Muscle layer of duodenum (tissue), 2 donors: ENCODE data around the gene NRXN3.
"Not testable (repeated sequence)": the region's sequence is repeated elsewhere in the genome, so short reads cannot be mapped to it uniquely, and the experiment has no call there.

Source experiments
- H3K27ac ChIP-seq: one replicate; pipeline ENCODE4 v1.7.0; 2013; ENCODE audit warnings: mild to moderate bottlenecking, low read length
- H3K27me3 ChIP-seq: one replicate; pipeline ENCODE4 v1.7.0; 2013; ENCODE audit warnings: low read depth, mild to moderate bottlenecking, control low read depth, low read length
- H3K36me3 ChIP-seq, 2 donors: one replicate each; pipeline ENCODE4 v1.7.0; 2013; ENCODE audit warnings: low read length in 2 of 2, control low read depth in 1 of 2, mild to moderate bottlenecking in 1 of 2; ENCODE audit not compliant: insufficient read depth in 2 of 2, control insufficient read depth in 1 of 2
- H3K4me1 ChIP-seq, 2 donors: one replicate each; pipeline ENCODE4 v1.7.0; 2013; ENCODE audit warnings: low read length in 2 of 2, mild to moderate bottlenecking in 2 of 2, control low read depth in 1 of 2, moderate library complexity in 1 of 2; ENCODE audit not compliant: insufficient read depth in 2 of 2, control insufficient read depth in 1 of 2
- H3K4me3 ChIP-seq, 2 donors: one replicate each; pipeline ENCODE4 v1.7.0; 2013; ENCODE audit warnings: low read length in 2 of 2, low read depth in 1 of 2, mild to moderate bottlenecking in 1 of 2
- H3K9me3 ChIP-seq, 2 donors: one replicate each; pipeline ENCODE4 v1.7.0; 2013; ENCODE audit warnings: low read length in 2 of 2, control low read depth in 1 of 2, mild to moderate bottlenecking in 1 of 2; ENCODE audit not compliant: control insufficient read depth in 1 of 2
- donor health status: healthy.

The NRXN3 gene

DNA sequence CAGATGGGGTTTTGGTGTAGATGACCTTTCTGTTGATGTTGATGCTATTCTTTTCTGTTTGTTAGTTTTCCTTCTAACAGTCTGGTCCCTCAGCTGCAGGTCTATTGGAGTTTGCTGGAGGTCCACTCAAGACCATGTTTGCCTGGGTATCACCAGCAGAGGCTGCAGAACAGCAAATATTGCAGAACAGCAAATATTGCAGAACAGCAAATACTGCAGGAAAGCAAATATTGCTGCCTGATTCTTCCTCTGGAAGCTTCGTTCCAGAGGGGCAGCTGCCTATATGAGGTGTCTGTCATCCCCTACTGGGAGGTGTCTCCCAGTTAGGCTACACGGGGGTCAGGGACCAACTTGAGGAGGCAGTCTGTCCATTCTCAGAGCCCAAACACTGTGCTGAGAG lies 371.6 kb downstream of the NRXN3 start:
- H3K4me1 ChIP-seq, H3K9me3 ChIP-seq, H3K36me3 ChIP-seq, H3K27me3 ChIP-seq, H3K4me3 ChIP-seq, H3K27ac ChIP-seq: not testable (repeated sequence)

GRCh38 chr14:78543433-78543832 lies 373.3 kb downstream of the NRXN3 start:
- Histone ChIP-seq H3K36me3 (no peaks in the 10 kb centered on the region), H3K27ac (no peak overlapping the region)

GRCh38 chr14:78561074-78561473 lies 390.9 kb downstream of the NRXN3 start:
- no peak overlapping the region for H3K4me3 ChIP-seq

More at GRCh38 chr14:78543433-78543832, 373.3 kb downstream of the NRXN3 start:
- Histone ChIP-seq H3K4me3 (no peak overlapping the region), H3K9me3 (no peaks in the 10 kb centered on the region), H3K4me1 (no peaks in the 10 kb centered on the region), H3K27me3 (no peaks in the 10 kb centered on the region)

DNA sequence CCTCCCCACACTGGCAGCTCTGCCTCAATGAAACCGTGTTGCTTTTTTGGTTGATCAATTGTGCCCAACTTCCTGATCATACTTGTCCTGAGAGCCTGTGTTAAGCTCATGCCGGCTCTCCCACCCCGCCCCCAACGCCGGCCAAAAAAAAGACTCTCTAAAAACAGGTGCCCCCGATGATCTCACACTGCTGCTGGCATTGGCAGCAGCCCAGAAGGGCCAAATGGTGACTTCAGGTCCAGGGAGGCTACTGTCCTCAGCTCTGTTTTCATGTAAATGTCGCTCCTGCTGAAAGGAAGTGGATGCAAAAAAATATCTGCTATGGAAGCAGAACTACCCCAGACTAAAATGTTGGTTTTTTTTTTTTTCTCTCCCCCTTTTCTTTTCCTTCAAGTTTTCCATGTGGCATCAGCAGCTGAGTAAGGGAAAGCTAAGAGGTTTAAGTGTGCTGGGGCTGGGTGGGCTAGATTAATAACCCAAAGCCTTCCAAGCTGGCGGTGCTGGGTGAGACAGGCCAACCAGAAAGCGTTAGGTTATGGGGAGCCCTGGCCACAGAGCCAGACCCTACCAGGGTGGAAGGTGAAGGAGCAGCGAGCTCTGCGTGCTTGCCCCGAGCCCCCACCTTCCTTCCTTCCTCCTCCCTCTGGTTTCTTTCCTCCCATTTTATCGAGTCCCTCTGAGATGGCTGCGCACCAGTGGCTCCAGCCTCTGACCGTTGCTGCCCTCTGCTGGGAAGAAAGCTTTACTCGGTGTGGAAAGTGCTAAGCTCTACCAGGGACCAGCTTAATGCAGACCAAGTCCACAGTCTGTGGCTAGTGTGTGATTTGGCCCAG lies 396.1 kb downstream of the NRXN3 start:
- H3K4me1 ChIP-seq, result peaks cover 0 to 6% of the 10 kb centered on the region in 2 donors
- H3K9me3 ChIP-seq, result no peaks in the 10 kb centered on the region
- no peaks in the 10 kb centered on the region for H3K36me3 ChIP-seq
- no peaks in the 10 kb centered on the region for H3K27me3 ChIP-seq
- H3K4me3 ChIP-seq, result peak overlapping the region; percentile 28 to 53
- no peak overlapping the region for H3K27ac ChIP-seq

More at GRCh38 chr14:78561074-78561473, 390.9 kb downstream of the NRXN3 start:
- Histone ChIP-seq H3K36me3 (no peaks in the 10 kb centered on the region), H3K9me3 (no peaks in the 10 kb centered on the region), H3K27ac (no peak overlapping the region), H3K4me1 (peaks cover 0 to under 1% of the 10 kb centered on the region in 2 donors), H3K27me3 (no peaks in the 10 kb centered on the region)

DNA sequence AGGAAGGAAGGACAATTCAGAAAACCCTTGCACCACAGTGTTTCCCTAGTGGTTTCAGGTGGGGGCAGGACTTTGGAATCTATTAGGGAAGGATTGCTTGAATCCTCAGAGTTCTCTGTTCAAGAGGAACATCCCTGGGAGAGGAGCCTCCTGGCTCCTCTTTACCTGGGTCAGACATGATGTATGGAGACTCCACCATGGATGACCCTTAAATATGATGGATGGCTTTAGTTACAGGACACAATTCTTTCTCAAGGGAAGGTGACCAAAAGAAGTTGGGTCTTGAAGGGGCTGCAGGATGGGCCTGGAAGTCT lies 396.6 kb downstream of the NRXN3 start:
- Histone ChIP-seq H3K27ac (no peak overlapping the region), H3K36me3 (no peaks in the 10 kb centered on the region)

DNA sequence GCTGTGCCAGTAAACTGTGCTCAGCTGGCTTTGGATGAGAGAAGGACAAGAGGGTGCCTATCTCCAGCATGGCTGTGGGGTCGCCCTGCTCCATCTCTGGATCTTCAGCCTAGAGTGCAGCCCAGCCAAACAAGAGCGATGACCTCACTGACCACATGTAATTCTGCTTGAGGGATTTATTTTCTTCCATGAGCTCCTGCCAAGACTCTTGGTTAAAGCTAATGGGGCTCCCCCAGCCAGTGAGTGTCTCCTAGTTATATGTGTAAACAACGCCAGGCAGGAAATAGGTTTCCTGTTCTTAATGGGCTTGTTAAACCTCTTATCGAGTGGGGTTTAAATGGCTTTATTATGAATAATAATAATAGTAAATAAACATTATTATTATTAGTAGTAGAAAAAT lies 397.2 kb downstream of the NRXN3 start:
- Histone ChIP-seq H3K27ac (no peak overlapping the region), H3K27me3 (no peaks in the 10 kb centered on the region), H3K36me3 (no peaks in the 10 kb centered on the region), H3K9me3 (no peaks in the 10 kb centered on the region), H3K4me3 (no peak overlapping the region), H3K4me1 (peaks cover 0 to 6% of the 10 kb centered on the region in 2 donors)

More for the DNA sequence above, 396.6 kb downstream of the NRXN3 start:
- H3K9me3 ChIP-seq, result no peaks in the 10 kb centered on the region
- no peak overlapping the region for H3K4me3 ChIP-seq
- no peaks in the 10 kb centered on the region for H3K27me3 ChIP-seq
- H3K4me1 ChIP-seq, result peaks cover 0 to 6% of the 10 kb centered on the region in 2 donors

DNA sequence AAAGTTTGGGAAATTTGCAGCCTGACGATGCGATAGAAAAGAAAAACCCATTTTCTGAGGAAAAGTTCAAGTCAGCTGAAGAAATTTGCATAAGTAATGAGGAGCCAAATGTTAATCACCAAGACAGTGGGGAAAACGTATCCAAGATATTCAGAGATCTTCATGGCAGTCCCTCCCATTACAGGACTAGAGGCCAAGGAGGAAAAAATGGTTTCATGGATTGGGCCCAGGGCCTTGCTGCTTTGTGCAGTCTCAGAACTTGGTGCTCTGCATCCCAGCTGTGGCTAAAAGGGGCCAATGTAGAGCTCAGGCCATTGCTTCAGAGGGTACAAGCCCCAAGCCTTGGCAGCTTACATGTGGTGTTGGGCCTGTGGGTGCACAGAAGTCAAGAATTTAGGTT lies 403.6 kb downstream of the NRXN3 start:
- not testable (repeated sequence) for H3K4me3 ChIP-seq, H3K4me1 ChIP-seq, H3K27me3 ChIP-seq, H3K9me3 ChIP-seq, H3K27ac ChIP-seq, H3K36me3 ChIP-seq

DNA sequence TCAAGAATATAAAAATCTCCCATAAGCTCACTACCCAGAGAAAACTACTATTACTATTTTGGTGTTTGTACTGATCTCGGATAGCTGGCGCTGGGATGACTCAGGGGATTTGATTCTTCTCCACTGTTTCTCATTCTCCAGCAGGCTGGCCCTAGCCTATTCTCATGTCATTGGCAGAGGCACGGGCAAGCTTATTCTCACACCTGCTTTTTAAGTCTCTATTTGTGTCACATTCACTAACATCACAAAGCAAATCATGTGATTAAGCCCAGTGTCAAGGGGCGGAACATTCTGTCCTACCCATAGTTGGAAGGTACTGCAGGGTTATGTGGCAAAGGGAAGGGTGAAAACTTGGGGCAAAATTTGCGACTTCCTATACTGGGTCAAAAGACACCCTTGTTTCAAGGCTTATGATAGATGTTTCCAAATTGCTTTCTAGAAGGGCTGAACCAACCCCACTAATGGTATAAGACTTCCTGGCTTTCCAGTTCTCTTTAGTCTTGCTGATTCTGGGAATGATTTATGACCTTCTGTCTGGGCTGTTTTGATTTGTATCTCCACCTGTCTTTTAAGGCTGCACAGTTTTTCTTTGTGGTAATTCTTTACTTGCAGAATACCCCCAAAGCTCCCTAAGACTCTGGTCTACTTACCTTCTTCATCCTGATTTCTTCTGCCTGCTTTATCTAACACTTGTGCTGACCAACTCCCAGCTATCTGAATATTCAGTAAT lies 406.4 kb downstream of the NRXN3 start:
- Histone ChIP-seq H3K27me3 (no peaks in the 10 kb centered on the region), H3K36me3 (no peaks in the 10 kb centered on the region), H3K9me3 (peaks cover 4 to 6% of the 10 kb centered on the region in 2 donors), H3K4me1 (no peaks in the 10 kb centered on the region), H3K4me3 (no peak overlapping the region), H3K27ac (no peak overlapping the region)

- Histone ChIP-seq H3K4me1 (no peaks in the 10 kb centered on the region), H3K9me3 (no peaks in the 10 kb centered on the region), H3K36me3 (no peaks in the 10 kb centered on the region), H3K4me3 (no peak overlapping the region), H3K27ac (no peak overlapping the region), H3K27me3 (no peaks in the 10 kb centered on the region)
Observed at GRCh38 chr14:78581229-78581628, 411.1 kb downstream of the NRXN3 start.

GRCh38 chr14:78586681-78587080 lies 416.5 kb downstream of the NRXN3 start:
- Histone ChIP-seq H3K27ac (no peak overlapping the region), H3K4me1 (no peaks in the 10 kb centered on the region), H3K4me3 (no peak overlapping the region), H3K36me3 (no peaks in the 10 kb centered on the region), H3K9me3 (no peaks in the 10 kb centered on the region), H3K27me3 (no peaks in the 10 kb centered on the region)

- H3K4me1 ChIP-seq, result no peaks in the 10 kb centered on the region
- H3K9me3 ChIP-seq, result no peaks in the 10 kb centered on the region
- H3K4me3 ChIP-seq, result no peak overlapping the region
- no peaks in the 10 kb centered on the region for H3K36me3 ChIP-seq
- no peak overlapping the region for H3K27ac ChIP-seq
- H3K27me3 ChIP-seq, result no peaks in the 10 kb centered on the region
Observed at GRCh38 chr14:78588906-78589305, 418.7 kb downstream of the NRXN3 start.
